ENCODE results near the gene RNF126. TPM values are rescaled to one million over a fixed set of nuclear protein-coding genes. Genes with fewer than 3 reads are reported as not detected.

The RNF126 gene
- 10 to 100 TPM; 35.8 to 39.2 (median 38.2) TPM for total RNA-seq (2021; fragmentation: NEBNext Ultra II Directional; extraction: Animal tissue kit (Norgen Biotek cat#: 25700))
- long read RNA-seq, transcript RNF126-201 (9 exons, 1,694 nt), result major isoform, 29 of 35 reads
- long read RNA-seq, partial matches to known transcripts, result 2 of 35 reads
- long read RNA-seq, other reads (novel, unspliced or antisense), result 3 of 35 reads

DNA sequence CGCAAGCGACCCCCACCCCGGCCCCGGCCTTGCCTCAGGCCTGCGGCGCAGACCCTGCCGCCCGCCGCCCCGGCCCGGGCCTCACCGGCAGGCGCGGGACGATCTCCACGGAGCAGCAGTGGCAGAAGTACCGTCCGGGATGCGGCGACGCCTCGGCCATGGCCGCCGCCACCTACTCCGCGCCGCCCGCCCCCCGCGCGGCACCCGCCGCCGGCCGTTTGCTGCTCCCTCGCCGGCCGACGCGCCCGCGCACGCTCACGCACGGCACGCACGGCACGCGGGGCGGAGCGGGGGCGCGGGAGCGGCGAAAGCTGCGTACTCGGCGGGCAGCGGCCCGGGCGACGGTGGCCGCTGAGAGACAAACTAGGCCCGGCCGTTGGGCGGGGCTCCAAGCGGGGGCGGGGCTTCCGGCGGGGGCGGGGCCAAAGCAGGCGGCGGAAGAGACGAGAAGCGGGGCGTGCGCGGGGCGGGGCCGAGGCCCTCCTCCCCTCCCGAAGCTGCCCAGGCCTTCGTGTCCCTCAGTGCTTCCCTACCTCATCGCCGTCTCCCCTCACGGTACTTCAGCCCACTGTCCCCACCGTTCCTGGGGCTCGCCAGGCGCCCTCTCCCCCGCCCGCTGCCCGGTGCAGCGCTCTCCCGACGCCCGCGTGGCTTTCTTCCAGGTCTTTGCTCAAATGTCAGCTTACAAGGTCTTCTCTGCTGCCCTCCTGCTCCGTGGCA lies at the start of gene RNF126:
Gene RNF126 (minus strand): TSS at position 253 of the 720 bp plus-strand sequence. CDS start 93 bp downstream, at position 160.
- Mint-ChIP-seq H3K27ac (peak within 1 kb of the TSS; percentile 82), H3K36me3 (ENCODE audit: low read depth) (no peaks in the 10 kb centered on the region), H3K9me3 (no peaks in the 10 kb centered on the region), H3K4me1 (ENCODE audit: low read depth) (peaks cover 32% of the 10 kb centered on the region), H3K4me3 (peak within 1 kb of the TSS; percentile 91), H3K27me3 (ENCODE audit: insufficient read depth) (peaks cover 3% of the 10 kb centered on the region)
- peak; percentile 76 for DNase-seq
- TF ChIP-seq, protein P1, sequence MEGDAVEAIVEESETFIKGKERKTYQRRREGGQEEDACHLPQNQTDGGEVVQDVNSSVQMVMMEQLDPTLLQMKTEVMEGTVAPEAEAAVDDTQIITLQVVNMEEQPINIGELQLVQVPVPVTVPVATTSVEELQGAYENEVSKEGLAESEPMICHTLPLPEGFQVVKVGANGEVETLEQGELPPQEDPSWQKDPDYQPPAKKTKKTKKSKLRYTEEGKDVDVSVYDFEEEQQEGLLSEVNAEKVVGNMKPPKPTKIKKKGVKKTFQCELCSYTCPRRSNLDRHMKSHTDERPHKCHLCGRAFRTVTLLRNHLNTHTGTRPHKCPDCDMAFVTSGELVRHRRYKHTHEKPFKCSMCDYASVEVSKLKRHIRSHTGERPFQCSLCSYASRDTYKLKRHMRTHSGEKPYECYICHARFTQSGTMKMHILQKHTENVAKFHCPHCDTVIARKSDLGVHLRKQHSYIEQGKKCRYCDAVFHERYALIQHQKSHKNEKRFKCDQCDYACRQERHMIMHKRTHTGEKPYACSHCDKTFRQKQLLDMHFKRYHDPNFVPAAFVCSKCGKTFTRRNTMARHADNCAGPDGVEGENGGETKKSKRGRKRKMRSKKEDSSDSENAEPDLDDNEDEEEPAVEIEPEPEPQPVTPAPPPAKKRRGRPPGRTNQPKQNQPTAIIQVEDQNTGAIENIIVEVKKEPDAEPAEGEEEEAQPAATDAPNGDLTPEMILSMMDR (IDR thresholded peaks at IDR 0.05), result no peak

DNA sequence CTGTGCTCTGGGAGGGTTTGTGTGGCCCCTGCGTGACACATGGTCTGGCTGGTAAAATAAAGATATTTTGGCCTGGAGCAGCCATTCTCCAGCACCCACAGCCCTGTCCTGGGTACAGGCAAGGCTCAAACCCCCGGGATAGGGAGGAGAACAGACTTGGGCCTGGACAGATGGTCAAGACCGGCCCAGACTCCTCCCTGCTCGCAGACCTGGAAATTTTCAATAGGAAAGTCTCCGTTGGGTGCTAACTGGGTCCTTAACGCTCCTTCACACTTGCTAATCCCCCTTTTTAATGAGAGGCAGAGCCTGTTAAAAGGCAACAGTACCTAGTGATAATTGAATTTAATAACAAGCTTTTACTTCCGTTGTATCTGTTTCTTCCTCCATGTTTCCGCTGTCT lies 48.2 kb upstream of the RNF126 start:
- H3K36me3 Mint-ChIP-seq (ENCODE audit: low read depth), result peaks cover 9% of the 10 kb centered on the region
- peaks cover 38% of the 10 kb centered on the region for H3K27me3 Mint-ChIP-seq (ENCODE audit: insufficient read depth)
- TF ChIP-seq, protein P1 (IDR thresholded peaks at IDR 0.05), result no peak
- peaks cover 8% of the 10 kb centered on the region; the same call in 1 of the 2 replicates for H3K4me1 Mint-ChIP-seq (ENCODE audit: low read depth)
- H3K4me3 Mint-ChIP-seq, result no peak overlapping the region
- peaks cover 14% of the 10 kb centered on the region for H3K9me3 Mint-ChIP-seq
- no peak overlapping the region for H3K27ac Mint-ChIP-seq
- no peak for DNase-seq

DNA sequence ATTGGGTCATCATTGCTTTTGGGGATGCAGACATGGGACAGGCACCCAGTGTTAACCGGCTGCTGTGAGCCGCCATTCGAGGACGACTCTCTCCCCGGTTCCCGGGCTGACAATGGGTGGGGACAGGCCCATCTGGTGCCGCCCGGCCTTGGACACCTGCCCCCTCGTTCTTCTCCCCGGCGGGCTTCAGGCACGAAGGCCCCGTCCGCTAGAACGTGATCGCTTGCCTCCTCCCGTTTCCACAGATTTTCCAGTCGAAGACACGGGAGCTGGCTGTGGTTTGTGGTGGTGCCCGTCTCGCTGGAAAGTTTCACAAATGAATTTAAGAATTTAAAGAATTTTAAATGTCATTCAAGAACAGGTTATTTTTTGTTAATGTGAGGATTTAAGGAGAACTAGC lies 47.8 kb upstream of the RNF126 start:
- Mint-ChIP-seq H3K36me3 (ENCODE audit: low read depth) (peaks cover 6% of the 10 kb centered on the region), H3K9me3 (peaks cover 11% of the 10 kb centered on the region), H3K4me3 (no peak overlapping the region), H3K27ac (no peak overlapping the region), H3K4me1 (ENCODE audit: low read depth) (peaks cover 8% of the 10 kb centered on the region; the same call in 1 of the 2 replicates), H3K27me3 (ENCODE audit: insufficient read depth) (peaks cover 35% of the 10 kb centered on the region)
- DNase-seq, result no peak
- TF ChIP-seq, protein P1 (IDR thresholded peaks at IDR 0.05), result no peak

DNA sequence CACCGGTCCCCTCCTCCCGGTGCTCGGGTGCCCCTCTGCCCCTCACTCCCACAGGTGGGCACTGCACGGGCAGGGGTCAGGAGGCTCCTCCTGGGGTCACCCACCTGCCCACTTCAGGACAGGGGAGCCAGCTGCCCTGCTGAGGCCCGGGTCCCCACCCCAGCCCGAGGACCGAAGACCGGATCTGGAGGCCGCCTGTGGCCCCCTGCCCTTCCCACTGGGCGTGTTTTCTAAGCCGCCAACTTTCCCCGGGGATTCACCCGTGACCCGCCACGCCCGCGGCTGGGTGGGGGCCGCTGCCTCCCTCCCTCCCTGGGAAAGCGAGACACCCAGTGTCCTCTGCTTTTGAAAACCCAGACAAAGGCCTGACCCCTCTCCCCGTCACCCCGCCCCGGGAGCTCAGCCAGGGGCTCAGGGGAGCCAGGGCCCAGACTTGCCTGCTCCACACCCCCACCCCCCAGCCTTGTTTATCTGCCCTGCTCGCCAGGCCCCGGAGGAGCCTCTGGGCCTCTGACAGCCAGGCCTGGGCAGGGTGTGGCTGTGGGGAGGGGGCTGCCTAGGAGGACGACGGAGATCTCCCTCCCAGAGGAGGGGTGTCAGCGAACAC lies 47.1 kb upstream of the RNF126 start:
- no peak overlapping the region for H3K27ac Mint-ChIP-seq
- no peak overlapping the region for H3K4me3 Mint-ChIP-seq
- H3K9me3 Mint-ChIP-seq, result peaks cover 4% of the 10 kb centered on the region; the same call in 1 of the 2 replicates
- peaks cover 8% of the 10 kb centered on the region; the same call in 1 of the 2 replicates for H3K4me1 Mint-ChIP-seq (ENCODE audit: low read depth)
- no peaks in the 10 kb centered on the region for H3K36me3 Mint-ChIP-seq (ENCODE audit: low read depth)
- TF ChIP-seq, protein P1 (IDR thresholded peaks at IDR 0.05), result no peak
- peaks cover 37% of the 10 kb centered on the region for H3K27me3 Mint-ChIP-seq (ENCODE audit: insufficient read depth)
- no peak for DNase-seq

DNA sequence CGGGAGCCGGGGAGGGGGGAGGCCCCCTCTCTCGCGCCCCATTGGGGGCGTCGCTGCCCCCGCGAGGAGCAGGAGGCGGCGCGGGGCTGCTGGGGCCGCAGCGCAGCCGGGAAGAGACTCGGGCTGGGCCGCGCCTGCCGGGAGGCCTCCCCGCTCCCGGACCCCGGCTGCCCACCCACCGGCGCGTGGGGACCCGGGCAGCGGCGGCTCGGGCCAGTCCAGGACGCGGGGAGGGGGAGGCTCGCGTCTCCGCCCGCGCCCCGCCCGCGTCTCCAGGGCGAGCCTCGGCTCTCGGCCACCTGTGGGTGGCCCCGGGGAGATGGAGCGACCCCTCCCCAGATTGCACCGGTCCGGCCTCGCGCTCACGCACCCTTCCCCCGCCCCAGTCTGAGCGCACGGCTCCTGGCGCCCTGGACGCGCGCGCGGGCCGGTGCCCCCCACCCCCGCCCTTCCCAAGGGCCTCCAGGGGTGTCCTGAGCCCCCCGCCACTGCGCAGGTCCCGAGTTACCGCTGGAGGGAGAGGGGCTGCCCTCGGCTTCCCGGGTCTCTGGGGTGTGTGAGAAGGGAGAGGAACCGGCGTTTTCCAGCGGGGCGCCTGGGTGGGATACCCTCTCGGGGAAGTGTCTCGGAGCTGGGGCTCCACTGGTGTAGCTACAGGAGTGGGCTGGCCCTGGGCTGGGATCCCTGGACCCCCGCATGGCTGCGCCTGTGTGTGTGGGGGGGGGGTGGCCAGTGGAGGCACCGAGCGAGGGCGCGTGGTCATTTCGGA lies 46.4 kb upstream of the RNF126 start:
- Mint-ChIP-seq H3K27me3 (ENCODE audit: insufficient read depth) (peaks cover 37% of the 10 kb centered on the region), H3K4me3 (no peak overlapping the region), H3K36me3 (ENCODE audit: low read depth) (no peaks in the 10 kb centered on the region), H3K4me1 (ENCODE audit: low read depth) (peaks cover 8% of the 10 kb centered on the region; the same call in 1 of the 2 replicates), H3K27ac (no peak overlapping the region), H3K9me3 (peaks cover 4% of the 10 kb centered on the region; the same call in 1 of the 2 replicates)
- TF ChIP-seq, protein P1 (IDR thresholded peaks at IDR 0.05), result no peak
- DNase-seq, result no peak

Data from HFFc6 (cell line).